GM23338 (cell line): Measurements from ENCODE around the gene HDDC3. TPM values are rescaled to one million over a fixed set of nuclear protein-coding genes. Genes with fewer than 3 reads are reported as not detected.

Experiments used
- ATAC-seq: fragments of 200-7000 bp; cut with Tn5 transposase; 3 replicates; pipeline ENCODE4 v1.9.1; 2020
- DNase-seq: peaks from one replicate; pipeline ENCODE4 v3.0.0-alpha.2; 2015; ENCODE audit warnings: low spot score
- H2AFZ ChIP-seq: fragments of 200-600 bp; sonication (generic); 2 replicates; pipeline ENCODE4 v1.8.0; 2016; ENCODE audit warnings: antibody characterized with exemption, mild to moderate bottlenecking, moderate library complexity
- H3F3A ChIP-seq: fragments of 200-600 bp; sonication (generic); replicated peaks from 2 replicates; pipeline ENCODE4 v1.8.0; 2017; ENCODE audit warnings: antibody characterized with exemption, mixed run types, low read depth
- H3K27ac ChIP-seq: fragments of 200-600 bp; sonication (generic); 2 replicates; pipeline ENCODE4 v1.6.1; 2016; ENCODE audit warnings: low read depth
- H3K27me3 ChIP-seq: fragments of 200-600 bp; sonication (generic); 2 replicates; pipeline ENCODE4 v1.8.0; 2016; ENCODE audit warnings: mild to moderate bottlenecking, mixed run types, moderate library complexity; ENCODE audit not compliant: insufficient read depth
- H3K36me3 ChIP-seq: fragments of 200-600 bp; sonication (generic); 2 replicates; pipeline ENCODE4 v1.8.0; 2016; ENCODE audit warnings: mild to moderate bottlenecking; ENCODE audit not compliant: insufficient read depth
- H3K4me1 ChIP-seq: fragments of 200-600 bp; sonication (generic); 2 replicates; pipeline ENCODE4 v1.8.0; 2016; ENCODE audit warnings: mild to moderate bottlenecking, moderate library complexity; ENCODE audit not compliant: insufficient read depth
- H3K4me2 ChIP-seq: fragments of 200-600 bp; sonication (generic); 2 replicates; pipeline ENCODE4 v1.7.1; 2017; ENCODE audit warnings: mixed run types
- H3K4me3 ChIP-seq: fragments of 200-600 bp; sonication (generic); 2 replicates; pipeline ENCODE4 v1.6.1; 2016; ENCODE audit warnings: mixed run types
- H3K79me2 ChIP-seq: fragments of 200-600 bp; sonication (generic); replicated peaks from 2 replicates; pipeline ENCODE4 v1.8.0; 2017; ENCODE audit warnings: mild to moderate bottlenecking; ENCODE audit not compliant: insufficient read depth
- H3K9me2 ChIP-seq: fragments of 200-600 bp; sonication (generic); 2 replicates; pipeline ENCODE4 v1.8.0; 2017; ENCODE audit not compliant: insufficient read depth
- H4K20me1 ChIP-seq: fragments of 200-600 bp; sonication (generic); replicated peaks from 2 replicates; pipeline ENCODE4 v1.8.0; 2017; ENCODE audit warnings: mild to moderate bottlenecking; ENCODE audit not compliant: insufficient read depth
- H3K27ac Mint-ChIP-seq: 2 replicates; pipeline ENCODE4 v1.8.0; 2020; ENCODE audit warnings: inconsistent platforms, mild to moderate bottlenecking, moderate library complexity, mixed read lengths
- H3K27me3 Mint-ChIP-seq: 3 replicates; pipeline ENCODE4 v1.8.0; 2022; ENCODE audit warnings: low read depth, mild to moderate bottlenecking, moderate library complexity, mixed read lengths, inconsistent platforms; ENCODE audit not compliant: insufficient read depth, poor library complexity
- H3K36me3 Mint-ChIP-seq: 3 replicates; pipeline ENCODE4 v1.8.0; 2021; ENCODE audit warnings: low read depth, mild to moderate bottlenecking, inconsistent platforms, moderate library complexity, mixed read lengths
- H3K4me1 Mint-ChIP-seq: 3 replicates; pipeline ENCODE4 v1.8.0; 2020; ENCODE audit warnings: mild to moderate bottlenecking, inconsistent platforms, mixed read lengths
- H3K4me3 Mint-ChIP-seq: 3 replicates; pipeline ENCODE4 v1.8.0; 2021; ENCODE audit warnings: moderate library complexity, mild to moderate bottlenecking, inconsistent platforms, mixed read lengths
- H3K9me3 Mint-ChIP-seq: 3 replicates; pipeline ENCODE4 v1.8.0; 2020; ENCODE audit warnings: moderate library complexity, mild to moderate bottlenecking, inconsistent platforms, mixed read lengths
- CREB1 ChIP-seq: fragments of 250-450 bp; sonication (Bioruptor Pico); IDR thresholded peaks from 2 replicates; pipeline ENCODE4 v1.5.0; 2020; ENCODE audit warnings: low read depth, mild to moderate bottlenecking, moderate library complexity
- JUNB ChIP-seq: IDR thresholded peaks from one replicate; pipeline ENCODE4 v1.6.1; 2016; ENCODE audit warnings: antibody characterized with exemption; ENCODE audit not compliant: unreplicated experiment
- POLR2AphosphoS5 ChIP-seq: IDR thresholded peaks from 2 replicates; pipeline ENCODE4 v1.6.1; 2016; ENCODE audit warnings: antibody characterized with exemption, low read depth
- ZNF114 ChIP-seq: fragments of 250-450 bp; sonication (Bioruptor Pico); IDR thresholded peaks from 2 replicates; pipeline ENCODE4 v1.5.0; 2020; ENCODE audit warnings: mild to moderate bottlenecking, moderate library complexity
- polyA plus RNA-seq: library from polyadenylated mRNA; unstranded; fragments of >200 nt; fragmentation: Nextera tagmentation; extraction: Ambion mirVana; gene quantifications from 2 replicates; pipeline ENCODE4 v1.2.1, GENCODE V29; 2016
- total RNA-seq: library from RNA; depleted of rRNA; stranded (reverse); fragments of >200 nt; shearing (Covaris generic); gene quantifications from 2 replicates; pipeline ENCODE4 v1.2.3, GENCODE V29; 2014
- TF ChIP-seq, protein P1 (sequence below), 2 experiments: fragments of 200-600 bp in 1 of 2; sonication (generic) in 1 of 2; conservative IDR thresholded peaks; 2 replicates each; pipeline versions ENCODE4 v1.5.1 to v1.6.1; 2016 to 2017; ENCODE audit warnings: antibody characterized with exemption in 2 of 2, low read depth in 2 of 2, mild to moderate bottlenecking in 2 of 2, moderate library complexity in 1 of 2

HDDC3 gene
- total and polyA plus RNA-seq, 2 experiments from 2014 or later, result 17.4 to 19.0 TPM

DNA sequence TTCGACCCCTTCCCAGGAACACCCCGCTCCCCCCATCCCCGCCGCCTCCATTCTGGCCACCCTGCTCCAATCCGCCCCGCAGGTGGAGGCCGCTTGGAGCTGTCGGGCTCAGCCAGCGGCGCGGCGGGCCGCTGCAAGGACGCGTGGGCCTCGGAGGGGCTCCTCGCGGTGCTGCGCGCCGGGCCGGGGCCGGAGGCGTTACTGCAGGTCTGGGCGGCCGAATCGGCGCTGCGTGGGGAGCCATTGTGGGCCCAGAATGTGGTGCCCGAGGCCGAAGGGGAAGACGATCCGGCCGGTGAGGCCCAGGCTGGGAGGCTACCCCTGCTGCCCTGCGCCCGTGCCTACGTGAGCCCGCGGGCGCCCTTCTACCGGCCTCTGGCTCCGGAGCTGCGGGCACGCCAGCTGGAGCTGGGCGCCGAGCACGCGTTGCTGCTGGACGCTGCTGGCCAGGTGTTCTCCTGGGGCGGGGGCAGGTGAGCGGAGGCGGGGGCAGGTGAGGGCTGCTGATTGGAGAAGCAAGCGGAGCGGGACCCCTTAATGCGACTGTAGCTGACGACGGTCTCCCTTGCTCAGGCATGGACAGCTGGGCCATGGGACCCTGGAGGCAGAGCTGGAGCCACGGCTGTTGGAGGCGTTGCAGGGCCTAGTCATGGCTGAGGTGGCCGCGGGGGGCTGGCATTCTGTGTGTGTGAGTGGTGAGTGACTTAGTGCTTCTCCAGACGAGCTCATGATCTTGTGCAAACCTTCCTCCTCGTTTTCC, 24.9 kb upstream of the HDDC3 start:
- Histone ChIP-seq H3K9me2 (no peaks in the 10 kb centered on the region), H3F3A (peaks cover 17% of the 10 kb centered on the region; the same call in 1 of the 2 replicates), H3K27ac (no peak overlapping the region), H4K20me1 (0 out of 2 replicates have a peak, but pooled peaks cover 2% of the 10 kb centered on the region), H3K36me3 (peaks cover 2% of the 10 kb centered on the region), H3K27me3 (no peaks in the 10 kb centered on the region), H3K4me2 (peak overlapping the region; percentile 84), H3K4me3 (peak overlapping the region; percentile 75), H3K4me1 (peaks cover 13% of the 10 kb centered on the region), H2AFZ (peak overlapping the region; percentile 74; the same call in 1 of the 2 replicates), H3K79me2 (no peaks in the 10 kb centered on the region)
- Mint-ChIP-seq H3K4me3 (peak overlapping the region; percentile 83), H3K27ac (peak overlapping the region; percentile 71; the same call in 1 of the 2 replicates), H3K27me3 (peaks cover 22% of the 10 kb centered on the region), H3K4me1 (peaks cover 10% of the 10 kb centered on the region), H3K36me3 (peaks cover 42% of the 10 kb centered on the region), H3K9me3 (no peaks in the 10 kb centered on the region; the same call in 2 of the 3 replicates)
- ATAC-seq, result peak; percentile 15
- TF ChIP-seq POLR2AphosphoS5 (peak; percentile 71; the same call in 1 of the 2 replicates), CREB1 (CRISPR knock-in tag) (no peak), JUNB (no peak)
- peak; percentile 67 for DNase-seq

DNA sequence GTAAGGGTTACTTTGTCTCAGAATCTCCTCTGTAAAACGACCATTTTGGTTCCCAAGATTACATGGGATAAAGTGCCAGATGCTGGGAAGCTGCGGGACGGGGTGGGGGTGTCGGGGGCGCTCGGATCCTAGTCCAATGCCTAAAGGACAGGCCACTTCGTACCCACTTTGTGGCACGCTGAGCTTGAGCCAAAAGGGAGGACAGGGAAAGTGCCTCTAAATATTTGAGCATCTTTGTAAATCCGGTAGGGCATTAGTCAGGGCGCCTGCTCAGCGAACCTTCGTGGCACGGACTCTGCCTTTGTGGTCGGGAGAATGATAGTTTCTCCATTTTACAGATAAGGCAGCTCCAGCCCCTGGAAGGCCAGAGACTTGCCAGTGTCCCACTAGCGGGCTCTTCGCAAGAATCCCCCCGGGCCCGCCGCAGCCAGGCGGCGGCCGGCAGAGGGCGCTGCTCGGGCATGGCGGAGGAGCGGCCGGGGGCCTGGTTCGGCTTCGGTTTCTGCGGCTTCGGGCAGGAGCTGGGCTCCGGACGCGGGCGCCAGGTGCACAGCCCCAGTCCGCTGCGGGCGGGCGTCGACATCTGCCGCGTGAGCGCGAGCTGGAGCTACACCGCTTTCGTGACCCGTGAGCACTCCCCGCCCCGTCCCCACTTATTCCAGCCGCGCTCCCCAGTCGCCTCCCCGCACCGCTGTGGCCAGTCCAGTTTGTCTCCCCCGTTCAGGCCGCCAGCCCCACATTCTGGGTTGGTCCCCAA, 24.1 kb upstream of the HDDC3 start:
- Mint-ChIP-seq H3K9me3 (no peaks in the 10 kb centered on the region; the same call in 2 of the 3 replicates), H3K4me1 (peaks cover 10% of the 10 kb centered on the region), H3K4me3 (peak overlapping the region; percentile 83), H3K27me3 (peaks cover 22% of the 10 kb centered on the region), H3K36me3 (peaks cover 40% of the 10 kb centered on the region), H3K27ac (no peak overlapping the region)
- Histone ChIP-seq H3K9me2 (no peaks in the 10 kb centered on the region), H3K79me2 (no peaks in the 10 kb centered on the region), H3K27ac (no peak overlapping the region), H3K36me3 (peaks cover 2% of the 10 kb centered on the region; the same call in 1 of the 2 replicates), H2AFZ (0 out of 2 replicates have a peak overlapping the region, but pooled peaks have one; percentile 63), H3K27me3 (no peaks in the 10 kb centered on the region), H4K20me1 (no peaks in the 10 kb centered on the region), H3K4me2 (peak overlapping the region; percentile 84), H3F3A (peaks cover 17% of the 10 kb centered on the region; the same call in 1 of the 2 replicates), H3K4me1 (peaks cover 13% of the 10 kb centered on the region), H3K4me3 (peak overlapping the region; percentile 75)
- ATAC-seq (peak; percentile 48), DNase-seq (peak; percentile 92)
- TF ChIP-seq ZNF114 (CRISPR knock-in tag), result no peak
- TF ChIP-seq, protein P1, sequence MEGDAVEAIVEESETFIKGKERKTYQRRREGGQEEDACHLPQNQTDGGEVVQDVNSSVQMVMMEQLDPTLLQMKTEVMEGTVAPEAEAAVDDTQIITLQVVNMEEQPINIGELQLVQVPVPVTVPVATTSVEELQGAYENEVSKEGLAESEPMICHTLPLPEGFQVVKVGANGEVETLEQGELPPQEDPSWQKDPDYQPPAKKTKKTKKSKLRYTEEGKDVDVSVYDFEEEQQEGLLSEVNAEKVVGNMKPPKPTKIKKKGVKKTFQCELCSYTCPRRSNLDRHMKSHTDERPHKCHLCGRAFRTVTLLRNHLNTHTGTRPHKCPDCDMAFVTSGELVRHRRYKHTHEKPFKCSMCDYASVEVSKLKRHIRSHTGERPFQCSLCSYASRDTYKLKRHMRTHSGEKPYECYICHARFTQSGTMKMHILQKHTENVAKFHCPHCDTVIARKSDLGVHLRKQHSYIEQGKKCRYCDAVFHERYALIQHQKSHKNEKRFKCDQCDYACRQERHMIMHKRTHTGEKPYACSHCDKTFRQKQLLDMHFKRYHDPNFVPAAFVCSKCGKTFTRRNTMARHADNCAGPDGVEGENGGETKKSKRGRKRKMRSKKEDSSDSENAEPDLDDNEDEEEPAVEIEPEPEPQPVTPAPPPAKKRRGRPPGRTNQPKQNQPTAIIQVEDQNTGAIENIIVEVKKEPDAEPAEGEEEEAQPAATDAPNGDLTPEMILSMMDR (conservative IDR thresholded peaks at IDR 0.05; ENCODE audit: low read depth in 2 of 2), result peak; percentile 90 to 91
